GM23338 (cell line): ENCODE data around the gene LACRT.

ENCODE experiments used
- CREB1 ChIP-seq: fragments of 250-450 bp; sonication (Bioruptor Pico); IDR thresholded peaks from 2 replicates; pipeline ENCODE4 v1.5.0; 2020; ENCODE audit warnings: low read depth, mild to moderate bottlenecking, moderate library complexity
- EZH2 ChIP-seq: fragments of 200-600 bp; sonication (generic); IDR thresholded peaks from one replicate; pipeline ENCODE4 v1.8.0; 2017; ENCODE audit warnings: antibody characterized with exemption, mild to moderate bottlenecking, low read depth; ENCODE audit not compliant: unreplicated experiment
- EZH2phosphoT487 ChIP-seq: fragments of 200-600 bp; sonication (generic); IDR thresholded peaks from one replicate; pipeline ENCODE4 v1.8.1; 2018; ENCODE audit warnings: antibody characterized with exemption; ENCODE audit not compliant: unreplicated experiment
- JUNB ChIP-seq: IDR thresholded peaks from one replicate; pipeline ENCODE4 v1.6.1; 2016; ENCODE audit warnings: antibody characterized with exemption; ENCODE audit not compliant: unreplicated experiment
- NANOG ChIP-seq: IDR thresholded peaks from 2 replicates; pipeline ENCODE4 v1.6.1; 2016; ENCODE audit warnings: antibody characterized with exemption, borderline replicate concordance
- POLR2AphosphoS5 ChIP-seq: IDR thresholded peaks from 2 replicates; pipeline ENCODE4 v1.6.1; 2016; ENCODE audit warnings: antibody characterized with exemption, low read depth
- STAT1 ChIP-seq: IDR thresholded peaks from one replicate; pipeline ENCODE4 v1.6.1; 2016; ENCODE audit warnings: antibody characterized with exemption; ENCODE audit not compliant: unreplicated experiment
- TF ChIP-seq, protein P1 (sequence below), 2 experiments: fragments of 200-600 bp in 1 of 2; sonication (generic) in 1 of 2; conservative IDR thresholded peaks; 2 replicates each; pipeline versions ENCODE4 v1.5.1 to v1.6.1; 2016 to 2017; ENCODE audit warnings: antibody characterized with exemption in 2 of 2, low read depth in 2 of 2, mild to moderate bottlenecking in 2 of 2, moderate library complexity in 1 of 2

GRCh38 chr12:54660320-54660962 is 25.7 kb upstream of the LACRT start:
- TF ChIP-seq EZH2 (no peak), STAT1 (no peak), JUNB (no peak), POLR2AphosphoS5 (no peak), NANOG (no peak), CREB1 (no peak), EZH2phosphoT487 (no peak)
- TF ChIP-seq, protein P1, sequence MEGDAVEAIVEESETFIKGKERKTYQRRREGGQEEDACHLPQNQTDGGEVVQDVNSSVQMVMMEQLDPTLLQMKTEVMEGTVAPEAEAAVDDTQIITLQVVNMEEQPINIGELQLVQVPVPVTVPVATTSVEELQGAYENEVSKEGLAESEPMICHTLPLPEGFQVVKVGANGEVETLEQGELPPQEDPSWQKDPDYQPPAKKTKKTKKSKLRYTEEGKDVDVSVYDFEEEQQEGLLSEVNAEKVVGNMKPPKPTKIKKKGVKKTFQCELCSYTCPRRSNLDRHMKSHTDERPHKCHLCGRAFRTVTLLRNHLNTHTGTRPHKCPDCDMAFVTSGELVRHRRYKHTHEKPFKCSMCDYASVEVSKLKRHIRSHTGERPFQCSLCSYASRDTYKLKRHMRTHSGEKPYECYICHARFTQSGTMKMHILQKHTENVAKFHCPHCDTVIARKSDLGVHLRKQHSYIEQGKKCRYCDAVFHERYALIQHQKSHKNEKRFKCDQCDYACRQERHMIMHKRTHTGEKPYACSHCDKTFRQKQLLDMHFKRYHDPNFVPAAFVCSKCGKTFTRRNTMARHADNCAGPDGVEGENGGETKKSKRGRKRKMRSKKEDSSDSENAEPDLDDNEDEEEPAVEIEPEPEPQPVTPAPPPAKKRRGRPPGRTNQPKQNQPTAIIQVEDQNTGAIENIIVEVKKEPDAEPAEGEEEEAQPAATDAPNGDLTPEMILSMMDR (conservative IDR thresholded peaks at IDR 0.05; ENCODE audit: low read depth in 2 of 2) = no peak
